SK-N-MC (cell line): ENCODE results near the gene SRGAP3.

ENCODE experiments used
- EZH2 ChIP-seq: fragments of 200-600 bp; sonication (generic); IDR thresholded peaks from one replicate; pipeline ENCODE4 v1.6.1; 2017; ENCODE audit warnings: antibody characterized with exemption
- FOXP2 ChIP-seq: optimal IDR thresholded peaks from 2 replicates; pipeline ENCODE3; 2011; ENCODE audit warnings: mild to moderate bottlenecking, moderate library complexity; ENCODE audit not compliant: insufficient read depth; ENCODE audit errors: extremely low read length, control extremely low read depth
- POLR2AphosphoS5 ChIP-seq: IDR thresholded peaks from 2 replicates; pipeline ENCODE4 v1.6.1; 2012; ENCODE audit warnings: mild to moderate bottlenecking, low read depth, low read length, borderline replicate concordance

DNA sequence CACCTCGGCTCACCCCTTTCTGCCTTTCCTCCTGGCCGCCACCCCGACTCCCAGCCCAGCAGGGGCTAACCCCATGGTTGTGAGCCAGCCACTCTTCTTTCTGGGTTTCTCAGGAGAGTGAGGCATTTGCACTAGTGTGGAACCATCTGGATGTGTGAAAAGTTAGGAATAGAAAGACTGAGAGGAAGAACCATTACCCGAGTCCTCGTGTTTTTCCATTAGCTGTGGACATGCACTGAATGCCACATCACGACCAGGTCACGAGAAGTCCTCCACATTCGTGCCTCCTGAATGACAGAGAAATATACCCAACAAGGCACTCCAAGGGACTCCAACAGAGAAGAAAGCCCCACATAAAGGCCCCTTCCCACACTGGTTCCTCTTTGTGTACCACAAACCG is 268.1 kb downstream of the SRGAP3 start:
- no peak for TF ChIP-seq EZH2
- no peak for TF ChIP-seq POLR2AphosphoS5
- no peak for TF ChIP-seq FOXP2
